Breast epithelium (tissue), 3 donors: ENCODE measurements around the gene ST14.

Source experiments
- CTCF ChIP-seq, 3 donors: fragments of 450-650 bp; IDR thresholded peaks; one replicate each; pipeline ENCODE4 v1.5.1; 2016 to 2017; ENCODE audit warnings: antibody characterized with exemption in 3 of 3, mild to moderate bottlenecking in 3 of 3, moderate library complexity in 3 of 3
- POLR2A ChIP-seq: fragments of 450-650 bp; IDR thresholded peaks from one replicate; pipeline ENCODE4 v1.6.1; 2016; ENCODE audit warnings: antibody characterized with exemption, mild to moderate bottlenecking, moderate library complexity

DNA sequence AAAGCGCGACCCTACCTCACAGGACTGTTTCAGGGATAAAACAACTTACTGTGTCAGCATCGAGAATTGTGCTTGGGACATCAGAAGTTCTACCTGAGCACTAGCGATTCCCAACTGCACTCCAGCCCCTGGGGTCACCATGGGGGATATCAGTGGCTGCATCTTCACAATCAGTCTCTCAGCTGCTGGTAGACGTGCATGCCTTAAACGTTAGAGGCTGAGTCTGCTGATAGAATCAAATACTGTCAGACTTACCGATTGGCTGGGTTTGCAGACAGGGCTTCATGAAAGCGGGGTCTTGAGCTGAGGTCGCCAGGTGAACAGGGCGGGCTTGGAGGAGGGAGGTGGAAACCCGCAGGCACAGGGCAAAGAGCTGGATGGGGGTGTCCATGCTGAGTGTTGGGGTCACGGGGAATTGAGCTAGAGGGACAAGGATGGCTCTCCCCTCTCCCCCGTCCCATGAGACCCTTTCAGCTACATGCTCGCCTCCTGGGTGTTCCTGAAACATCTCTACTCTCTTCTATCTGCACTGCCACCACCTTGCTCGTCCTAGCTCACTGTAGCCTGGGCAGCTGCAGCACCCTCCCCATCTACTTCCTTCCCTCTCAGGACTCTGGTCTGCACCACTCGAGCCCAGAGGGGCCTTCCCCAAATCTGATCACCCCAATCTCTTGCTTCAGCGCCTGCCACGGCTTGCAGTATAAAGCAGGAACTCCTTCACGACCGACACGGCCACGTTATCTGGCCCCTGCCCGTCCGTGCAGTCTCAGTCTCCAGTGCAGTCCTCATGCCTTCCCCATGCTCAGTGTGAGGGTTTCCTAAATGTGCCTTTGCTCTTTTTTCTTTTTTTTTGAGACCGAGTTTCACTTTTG, 43.5 kb downstream of the ST14 start:
- no peak for TF ChIP-seq CTCF (IDR thresholded peaks at IDR 0.05)
- TF ChIP-seq POLR2A: no peak
